LNCAP (cell line): Measurements from ENCODE around the gene RGS13.

Source experiments
- TF ChIP-seq, protein P1 (sequence below): fragments of 450-650 bp; IDR thresholded peaks from 2 replicates; pipeline ENCODE4 v1.5.1; 2017; ENCODE audit warnings: mild to moderate bottlenecking

RGS13 gene

DNA sequence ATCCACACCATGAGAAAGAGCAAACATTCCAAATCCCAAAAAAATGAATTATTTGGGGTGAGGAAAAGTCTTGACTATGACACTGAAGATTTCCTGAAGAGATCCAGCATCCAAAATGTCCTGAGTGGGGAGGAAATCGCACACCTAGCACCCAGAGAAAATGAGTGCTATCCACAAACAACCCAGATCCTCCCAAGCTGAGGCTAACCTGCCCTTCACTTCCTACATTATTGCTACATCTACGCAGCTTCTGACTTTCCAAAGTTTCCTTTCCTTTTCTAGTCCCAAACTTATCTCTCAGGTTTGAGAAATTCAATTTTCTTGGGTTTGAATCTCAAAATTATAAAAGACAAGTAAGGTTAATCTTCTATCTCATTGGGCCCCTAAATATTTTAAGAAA lies 906 bp upstream of the RGS13 start:
- TF ChIP-seq, protein P1, sequence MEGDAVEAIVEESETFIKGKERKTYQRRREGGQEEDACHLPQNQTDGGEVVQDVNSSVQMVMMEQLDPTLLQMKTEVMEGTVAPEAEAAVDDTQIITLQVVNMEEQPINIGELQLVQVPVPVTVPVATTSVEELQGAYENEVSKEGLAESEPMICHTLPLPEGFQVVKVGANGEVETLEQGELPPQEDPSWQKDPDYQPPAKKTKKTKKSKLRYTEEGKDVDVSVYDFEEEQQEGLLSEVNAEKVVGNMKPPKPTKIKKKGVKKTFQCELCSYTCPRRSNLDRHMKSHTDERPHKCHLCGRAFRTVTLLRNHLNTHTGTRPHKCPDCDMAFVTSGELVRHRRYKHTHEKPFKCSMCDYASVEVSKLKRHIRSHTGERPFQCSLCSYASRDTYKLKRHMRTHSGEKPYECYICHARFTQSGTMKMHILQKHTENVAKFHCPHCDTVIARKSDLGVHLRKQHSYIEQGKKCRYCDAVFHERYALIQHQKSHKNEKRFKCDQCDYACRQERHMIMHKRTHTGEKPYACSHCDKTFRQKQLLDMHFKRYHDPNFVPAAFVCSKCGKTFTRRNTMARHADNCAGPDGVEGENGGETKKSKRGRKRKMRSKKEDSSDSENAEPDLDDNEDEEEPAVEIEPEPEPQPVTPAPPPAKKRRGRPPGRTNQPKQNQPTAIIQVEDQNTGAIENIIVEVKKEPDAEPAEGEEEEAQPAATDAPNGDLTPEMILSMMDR: no peak

DNA sequence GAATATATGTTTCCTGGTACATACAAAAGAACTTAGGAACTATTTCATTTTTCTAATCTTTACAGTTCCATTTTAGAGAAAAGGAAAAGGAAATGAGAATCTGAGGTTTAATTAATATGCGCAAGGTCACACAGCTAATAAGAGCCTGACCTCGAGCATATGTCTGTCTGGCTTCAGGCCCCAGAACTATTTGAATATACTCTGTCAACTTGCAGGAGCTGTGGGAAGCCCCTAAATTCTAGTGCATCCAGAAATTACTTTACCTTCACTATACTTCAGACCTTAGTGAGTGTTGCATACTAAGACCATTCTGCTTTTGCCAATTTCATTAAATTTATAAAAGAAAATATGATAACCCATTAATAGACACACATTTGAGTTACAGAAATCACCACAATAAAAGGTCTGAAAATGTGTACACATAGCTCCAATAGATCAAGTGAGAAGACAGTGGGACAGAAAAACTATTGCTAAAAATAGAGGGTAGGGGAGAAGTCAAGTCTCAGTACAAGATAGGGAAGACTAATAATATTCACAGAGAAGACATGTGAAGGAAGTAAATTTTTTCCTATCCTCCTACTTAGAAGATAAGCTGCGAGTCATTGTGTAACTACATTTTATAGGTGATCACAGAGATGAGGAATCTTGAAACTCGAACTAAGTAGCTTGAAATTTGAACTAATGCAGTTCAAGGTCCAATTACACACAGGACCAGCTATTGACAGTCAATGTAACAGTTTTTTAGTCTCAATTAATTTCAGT lies 3.8 kb downstream of the RGS13 start:
- TF ChIP-seq, protein P1: no peak

DNA sequence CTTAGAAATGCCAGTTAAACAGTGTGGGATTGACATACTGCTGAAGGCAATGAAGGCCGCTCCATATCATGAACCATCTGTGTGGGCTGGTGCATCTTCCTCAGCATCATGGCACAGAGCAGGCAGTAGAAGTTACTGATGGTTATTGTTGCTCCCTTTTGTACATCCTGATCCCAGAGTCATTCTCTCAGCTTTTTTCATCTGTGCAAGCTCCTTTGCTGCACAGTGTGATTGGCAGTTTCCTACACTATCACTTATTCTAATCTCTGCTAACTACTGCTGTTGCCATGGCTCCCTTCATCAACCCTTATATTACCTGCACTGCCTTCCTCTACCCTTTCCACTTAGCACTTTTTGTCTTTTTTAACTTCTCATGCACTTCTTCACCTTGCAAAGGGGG lies 16.2 kb downstream of the RGS13 start:
- TF ChIP-seq, protein P1: no peak

DNA sequence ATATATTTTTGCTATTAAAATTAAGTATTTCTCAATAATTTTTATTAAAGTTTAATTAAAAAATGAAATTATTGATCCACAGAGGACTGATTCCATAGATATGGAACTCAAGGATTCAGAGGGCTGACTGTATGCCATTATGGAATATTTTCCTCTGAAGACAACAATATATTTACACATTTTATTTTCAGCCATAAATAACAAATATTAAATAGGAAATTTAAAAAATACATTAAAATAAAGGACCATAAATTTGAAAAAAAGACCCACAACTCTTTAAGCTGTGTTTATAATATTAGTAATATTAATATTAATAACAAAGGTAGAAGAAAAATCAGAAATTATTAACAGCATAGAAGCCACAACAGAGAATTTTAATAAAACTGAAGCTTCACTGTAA lies 18.2 kb downstream of the RGS13 start:
- TF ChIP-seq, protein P1: no peak

DNA sequence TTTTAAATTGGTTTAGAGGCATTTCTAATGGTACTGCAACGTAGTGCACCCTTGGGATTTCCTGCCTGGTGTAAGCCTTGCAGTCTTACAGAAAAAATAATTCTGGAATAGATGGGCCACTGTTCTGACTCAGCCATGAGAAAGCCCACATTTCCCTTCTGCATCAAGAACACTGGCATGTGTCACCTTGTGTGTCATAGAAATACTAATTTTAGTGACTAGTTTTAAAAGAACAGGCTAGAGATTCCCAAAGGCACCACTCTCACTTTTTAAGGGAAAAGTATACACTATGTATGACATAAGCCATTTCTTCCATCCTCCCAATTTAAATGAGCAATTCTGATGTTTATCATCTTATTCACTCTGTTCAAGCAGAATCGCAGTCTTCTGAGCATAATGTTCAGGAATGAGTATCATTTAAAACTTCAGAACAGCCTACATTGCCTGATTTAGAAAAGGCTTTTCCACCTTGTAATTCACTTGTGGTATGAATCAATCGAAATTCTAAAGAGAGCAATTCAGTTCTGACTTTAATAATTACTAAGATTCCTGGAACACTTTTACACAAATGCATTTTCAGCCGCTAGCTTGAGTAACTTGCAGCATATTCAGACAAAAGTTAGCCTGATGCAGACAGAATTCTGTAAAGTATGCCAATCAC lies 18.8 kb downstream of the RGS13 start:
- TF ChIP-seq, protein P1: no peak

DNA sequence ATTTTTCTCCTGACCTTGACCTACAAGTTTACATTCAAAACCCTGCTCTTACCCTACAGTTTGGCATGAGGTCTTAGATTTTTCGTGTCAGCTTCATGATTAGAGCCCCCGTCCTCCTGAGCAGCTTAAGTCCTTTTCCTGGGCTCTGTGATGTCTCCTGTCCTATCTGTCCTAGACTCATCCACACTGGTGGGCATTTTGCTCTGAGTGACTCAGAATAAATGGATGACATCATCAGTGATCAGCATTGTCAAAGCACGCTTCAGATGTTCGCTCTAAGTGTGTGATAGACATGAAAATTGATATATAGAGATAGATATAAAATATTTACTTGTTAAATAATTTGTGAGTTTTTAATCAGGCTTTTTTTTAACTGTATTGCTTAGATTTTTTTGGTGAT lies 21.8 kb downstream of the RGS13 start:
- TF ChIP-seq, protein P1: no peak

DNA sequence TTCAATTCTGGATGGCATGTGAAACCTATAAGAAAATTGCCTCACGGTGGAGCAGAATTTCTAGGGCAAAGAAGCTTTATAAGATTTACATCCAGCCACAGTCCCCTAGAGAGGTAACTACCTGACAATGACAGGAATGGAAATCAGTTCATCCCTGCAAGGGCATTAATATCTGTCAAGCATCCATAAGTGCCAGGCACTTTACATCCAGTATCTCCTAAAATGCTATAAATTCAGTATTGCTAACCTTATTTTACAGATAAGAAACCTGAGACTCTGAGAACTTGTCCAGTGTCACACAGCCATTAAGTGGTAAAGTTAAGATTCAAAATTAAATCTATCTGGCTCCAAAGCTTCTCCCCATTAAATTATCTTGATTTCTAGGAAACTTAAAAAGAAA lies 22.3 kb downstream of the RGS13 start:
- TF ChIP-seq, protein P1: no peak
